Measurements from ENCODE around the gene MRM3. TPM values are rescaled to one million over a fixed set of nuclear protein-coding genes. Genes with fewer than 3 reads are reported as not detected.

MRM3 gene
- total and polyA plus RNA-seq, 2 of the 4 experiments (the other 2 are of a cell fraction) = 9.0 to 15.2 TPM

- Histone ChIP-seq H3K9me3 (ENCODE audit: control insufficient read depth, insufficient read depth, low read length) (no peaks in the 10 kb centered on the region), H2AK5ac (ENCODE audit: low read depth, low read length) (no peak overlapping the region), H3K9me1 (ENCODE audit: insufficient read depth, low read length) (peaks cover 6% of the 10 kb centered on the region; the same call in 1 of the 2 replicates), H3K18ac (ENCODE audit: low read depth, low read length) (no peak overlapping the region), H2BK120ac (ENCODE audit: low read depth, low read length) (no peak overlapping the region), H3K27me3 (ENCODE audit: control insufficient read depth, insufficient read depth, low read length) (no peaks in the 10 kb centered on the region), H3K4me3 (ENCODE audit: insufficient read depth, low read depth, low read length) (no peak overlapping the region), H2BK15ac (ENCODE audit: low read depth, low read length) (no peak overlapping the region), H2AK9ac (replicated peaks; ENCODE audit: low read depth, low read length, poor library complexity) (peak overlapping the region; percentile 28), H3K4me1 (ENCODE audit: control insufficient read depth, insufficient read depth, low read length) (no peaks in the 10 kb centered on the region), H4K8ac (ENCODE audit: low read depth in 2 of 2, low read length in 2 of 2) (no peak overlapping the region), H3K4ac (ENCODE audit: low read depth, low read length) (no peak overlapping the region), H3K14ac (replicated peaks; ENCODE audit: low read depth, low read length) (no peak overlapping the region), H3K56ac (ENCODE audit: extremely low read depth, insufficient read depth, low read length) (no peak overlapping the region), H3K23ac (ENCODE audit: low read depth, low read length) (no peak overlapping the region), H3K27ac (ENCODE audit: insufficient read depth, low read length) (no peak overlapping the region), H2BK20ac (ENCODE audit: low read depth, low read length) (no peak overlapping the region), H4K5ac (ENCODE audit: low read depth, low read length) (no peak overlapping the region), H3K9ac (ENCODE audit: low read depth, low read length) (no peak overlapping the region), H3K36me3 (ENCODE audit: control insufficient read depth, insufficient read depth, low read length) (peaks cover 60% of the 10 kb centered on the region), H4K91ac (ENCODE audit: insufficient read depth, low read depth, low read length) (no peak overlapping the region), H2AFZ (replicated peaks; ENCODE audit: low read length, poor library complexity) (no peak overlapping the region), H3K79me1 (ENCODE audit: low read depth in 1 of 2, low read length in 2 of 2) (peaks cover 0 to 9% of the 10 kb centered on the region in 2 experiments; a peak in 2 of 4 replicates), H2BK5ac (ENCODE audit: low read depth, low read length, poor library complexity, severe bottlenecking) (no peak overlapping the region), H3K4me2 (ENCODE audit: low read depth, low read length) (no peak overlapping the region), H4K20me1 (ENCODE audit: insufficient read depth, low read length) (peaks cover 16% of the 10 kb centered on the region)
- TF ChIP-seq RFX5 (IDR thresholded peaks at IDR 0.05; ENCODE audit: low read depth, low read length) = no peak
- TF ChIP-seq CHD1 (IDR thresholded peaks at IDR 0.05; ENCODE audit: low read depth, low read length) = no peak
- TF ChIP-seq MXI1 (IDR thresholded peaks at IDR 0.05; ENCODE audit: borderline replicate concordance, low read depth, low read length) = no peak
- no peak for TF ChIP-seq MAFK (IDR thresholded peaks at IDR 0.05; ENCODE audit: low read depth, low read length)
- TF ChIP-seq RAD21 (IDR thresholded peaks at IDR 0.05; ENCODE audit: low read length) = no peak
- TF ChIP-seq BHLHE40 (IDR thresholded peaks at IDR 0.05; ENCODE audit: low read depth, low read length) = no peak
- no peak for TF ChIP-seq MAZ (IDR thresholded peaks at IDR 0.05; ENCODE audit: borderline replicate concordance, low read depth, low read length)
- TF ChIP-seq CEBPB (IDR thresholded peaks at IDR 0.05; ENCODE audit: low read depth, low read length) = no peak
- TF ChIP-seq ELK1 (IDR thresholded peaks at IDR 0.05; ENCODE audit: borderline replicate concordance, low read depth, low read length) = no peak
- TF ChIP-seq USF2 (IDR thresholded peaks at IDR 0.05; ENCODE audit: low read depth, low read length) = no peak
- no peak for TF ChIP-seq FOS (IDR thresholded peaks at IDR 0.05; ENCODE audit: low read depth, low read length)
- no peak for TF ChIP-seq SMC3 (IDR thresholded peaks at IDR 0.05; ENCODE audit: low read depth, low read length)
- no peak for TF ChIP-seq POLR2A (IDR thresholded peaks at IDR 0.05; ENCODE audit: low read depth, low read length)
- no peak for TF ChIP-seq RCOR1 (IDR thresholded peaks at IDR 0.05; ENCODE audit: insufficient replicate concordance, low read length)
- TF ChIP-seq CTCF (conservative IDR thresholded peaks at IDR 0.05; ENCODE audit: low read depth, low read length) = no peak
- no peak for ATAC-seq (ENCODE audit: low read depth)
- no peak for DNase-seq
- dilution Hi-C loops (cut with HindIII; ENCODE audit: low sequenced_read_pairs, unreplicated experiment) = no loop called here
- in situ Hi-C loops (cut with MboI; ENCODE audit: low sequenced_read_pairs) = no loop called here
- POLR2A ChIA-PET (ENCODE audit: unreplicated experiment) = no interaction called here
- 98% methylated on average over 10 of the region's 19 CpGs; no CpG with 5 or more reads in 1 of the 2 experiments for WGBS, 2 experiments (ENCODE audit: extremely low coverage in 2 of 2, insufficient read length in 1 of 2)
- BruUV-seq (replicated peaks) = no TSS peak
- intact Hi-C loops (cut with micrococcal nuclease) = no loop called here
- CTCF ChIA-PET = interaction anchor here (0.6 kb wide), 1 partner anchor 24 kb away, joined by 3 read pairs; no protein-coding TSS in a partner anchor
Measured at GRCh38 chr17:819251-819650, 37.1 kb downstream of the MRM3 start.

Measured in IMR-90 (cell line).